ENCODE measurements around the gene FGD3.
A peak's percentile ranks its signal among the peaks of the same experiment; 100 is the strongest.
"Not testable (repeated sequence)": the region's sequence is repeated elsewhere in the genome, so short reads cannot be mapped to it uniquely, and the experiment has no call there.

The FGD3 gene, protein sequence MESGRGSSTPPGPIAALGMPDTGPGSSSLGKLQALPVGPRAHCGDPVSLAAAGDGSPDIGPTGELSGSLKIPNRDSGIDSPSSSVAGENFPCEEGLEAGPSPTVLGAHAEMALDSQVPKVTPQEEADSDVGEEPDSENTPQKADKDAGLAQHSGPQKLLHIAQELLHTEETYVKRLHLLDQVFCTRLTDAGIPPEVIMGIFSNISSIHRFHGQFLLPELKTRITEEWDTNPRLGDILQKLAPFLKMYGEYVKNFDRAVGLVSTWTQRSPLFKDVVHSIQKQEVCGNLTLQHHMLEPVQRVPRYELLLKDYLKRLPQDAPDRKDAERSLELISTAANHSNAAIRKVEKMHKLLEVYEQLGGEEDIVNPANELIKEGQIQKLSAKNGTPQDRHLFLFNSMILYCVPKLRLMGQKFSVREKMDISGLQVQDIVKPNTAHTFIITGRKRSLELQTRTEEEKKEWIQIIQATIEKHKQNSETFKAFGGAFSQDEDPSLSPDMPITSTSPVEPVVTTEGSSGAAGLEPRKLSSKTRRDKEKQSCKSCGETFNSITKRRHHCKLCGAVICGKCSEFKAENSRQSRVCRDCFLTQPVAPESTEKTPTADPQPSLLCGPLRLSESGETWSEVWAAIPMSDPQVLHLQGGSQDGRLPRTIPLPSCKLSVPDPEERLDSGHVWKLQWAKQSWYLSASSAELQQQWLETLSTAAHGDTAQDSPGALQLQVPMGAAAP

DNA sequence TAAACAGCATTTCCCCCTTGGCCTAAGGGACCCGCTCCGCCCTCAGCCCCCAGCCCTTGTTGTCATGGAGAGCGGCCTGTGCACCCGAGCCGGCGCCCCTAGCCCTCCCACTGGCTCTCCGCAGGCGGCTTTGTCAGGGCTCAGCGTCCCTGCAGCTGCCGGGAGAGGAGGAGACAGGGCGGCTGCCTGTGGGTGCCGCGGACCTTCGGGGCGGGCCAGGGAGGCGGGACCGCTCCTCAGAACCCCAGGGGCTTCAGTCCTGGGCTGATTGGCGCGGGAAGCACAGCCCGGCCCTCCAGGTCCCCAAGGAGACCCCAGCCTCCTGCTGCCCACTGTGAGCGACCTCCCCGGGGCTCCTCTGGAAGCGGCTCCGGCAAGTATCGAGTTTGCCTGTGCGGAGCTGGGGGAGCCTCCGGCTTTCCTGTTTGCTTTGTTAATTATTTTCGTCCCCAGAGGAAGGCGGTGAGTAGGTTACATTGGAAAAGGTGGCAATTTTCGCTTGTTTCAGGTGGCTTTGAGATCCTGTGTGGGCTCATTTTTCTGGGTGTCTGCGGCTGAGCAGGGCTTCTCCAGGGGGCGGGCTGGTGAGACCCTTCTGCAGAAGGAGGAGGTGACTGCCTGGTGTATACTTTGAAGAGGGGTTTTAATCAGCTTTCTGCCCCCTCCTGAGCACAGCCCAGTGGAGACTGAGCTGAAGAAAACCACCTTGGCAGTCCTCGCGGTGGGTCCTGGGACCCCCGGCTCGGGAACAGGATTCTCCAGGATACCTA lies at the start of gene FGD3:
Gene FGD3, plus strand, starts transcription at position 256 of the 770 bp plus-strand sequence. CDS start 28,734 bp downstream, outside the sequence.
- TF ChIP-seq CTCF (conservative IDR thresholded peaks at IDR 0.05; ENCODE audit: low read depth, low read length) = no peak
- peak within 1 kb of the TSS; percentile 57 for H3K4me3 ChIP-seq (ENCODE audit: low read depth, low read length)
- no peak for DNase-seq (ENCODE audit: low read depth)

GRCh38 chr9:92905137-92905536 lies 42.2 kb upstream of the FGD3 start:
- not testable (repeated sequence) for H3K4me3 ChIP-seq (ENCODE audit: low read depth, low read length); DNase-seq (ENCODE audit: low read depth)

GRCh38 chr9:92911511-92912475 lies 35.5 kb upstream of the FGD3 start:
- H3K4me3 ChIP-seq (ENCODE audit: low read depth, low read length) = no peak overlapping the region
- DNase-seq (ENCODE audit: low read depth) = peak; percentile 62
- no peak for TF ChIP-seq CTCF (conservative IDR thresholded peaks at IDR 0.05; ENCODE audit: low read depth, low read length)

- no peak for DNase-seq (ENCODE audit: low read depth)
- no peak overlapping the region for H3K4me3 ChIP-seq (ENCODE audit: low read depth, low read length)
- TF ChIP-seq CTCF (conservative IDR thresholded peaks at IDR 0.05; ENCODE audit: low read depth, low read length) = no peak
Observed at GRCh38 chr9:92917176-92917800, 30.0 kb upstream of the FGD3 start.

DNA sequence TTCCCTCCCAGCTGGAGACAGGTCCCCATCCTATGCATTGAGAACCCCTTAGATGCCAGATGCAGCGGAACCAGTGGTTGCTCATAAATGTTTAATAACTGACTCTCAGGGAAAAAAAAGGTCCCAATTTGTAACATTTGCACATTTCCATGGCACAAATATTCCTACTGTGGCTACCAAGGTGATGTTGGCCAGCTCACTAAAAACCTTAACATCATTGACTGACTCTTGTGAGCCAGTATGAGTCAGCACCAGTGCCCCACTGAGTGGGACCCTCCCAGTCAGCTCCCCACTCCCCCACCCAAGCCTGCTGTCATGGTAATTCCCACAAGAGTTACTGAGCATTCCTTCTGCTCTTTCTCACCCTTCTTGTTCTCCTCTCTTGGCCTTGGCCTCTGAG lies 26.9 kb upstream of the FGD3 start:
- H3K4me3 ChIP-seq (ENCODE audit: low read depth, low read length) = no peak overlapping the region
- no peak for TF ChIP-seq CTCF (conservative IDR thresholded peaks at IDR 0.05; ENCODE audit: low read depth, low read length)
- DNase-seq (ENCODE audit: low read depth) = no peak

DNA sequence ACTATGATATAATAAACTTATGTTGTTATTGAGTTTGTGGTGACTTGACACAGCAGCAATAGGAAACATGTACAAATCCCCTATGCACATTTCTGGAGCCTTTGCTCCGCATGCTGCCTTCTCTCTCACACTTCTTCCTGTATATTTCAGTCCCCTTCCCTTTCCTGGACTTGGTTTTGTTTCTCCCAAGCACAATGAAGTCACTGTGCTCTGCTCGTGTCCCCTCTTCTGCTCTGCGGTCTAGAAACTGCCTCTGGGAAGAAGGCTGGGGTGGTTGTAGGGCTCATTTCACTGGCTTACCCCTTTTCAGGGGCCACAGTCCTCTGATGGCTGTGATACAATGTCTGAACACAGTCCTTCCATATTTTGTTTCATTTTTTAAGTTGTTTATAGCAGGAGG lies 15.7 kb upstream of the FGD3 start:
- no peak for TF ChIP-seq CTCF (conservative IDR thresholded peaks at IDR 0.05; ENCODE audit: low read depth, low read length)
- no peak overlapping the region for H3K4me3 ChIP-seq (ENCODE audit: low read depth, low read length)
- DNase-seq (ENCODE audit: low read depth) = no peak

All from choroid plexus epithelial cell (primary cell).